Measurements from ENCODE around the gene NCKIPSD. TPM values are rescaled to one million over a fixed set of nuclear protein-coding genes. Genes with fewer than 3 reads are reported as not detected.

The NCKIPSD gene
- polyA plus RNA-seq, 1 experiment = 25.4 TPM

DNA sequence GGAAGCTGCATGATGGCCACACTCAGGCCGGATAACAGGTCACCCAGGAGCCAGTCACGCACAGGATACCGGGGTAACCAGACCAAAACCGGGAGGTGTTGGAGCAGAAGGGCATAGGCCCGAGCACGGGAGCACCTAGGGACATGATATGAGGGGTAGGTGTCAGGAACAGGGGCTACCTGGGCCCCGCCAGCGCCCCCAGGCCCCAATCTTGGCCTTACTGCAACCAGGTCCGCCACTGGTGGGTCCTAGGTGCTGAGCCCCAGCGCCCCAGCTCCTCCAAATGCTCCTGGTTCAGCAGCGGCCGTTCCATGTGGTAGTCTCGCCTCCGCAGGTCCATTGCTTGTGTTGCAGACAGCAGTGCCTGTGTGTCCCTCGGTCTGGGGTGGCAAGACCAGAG lies 52.5 kb downstream of the NCKIPSD start:
- no peak overlapping the region for H3K4me3 ChIP-seq (ENCODE audit: low read depth, low read length)
- no peak for DNase-seq (ENCODE audit: low read depth, low spot score)
- TF ChIP-seq, protein P1, sequence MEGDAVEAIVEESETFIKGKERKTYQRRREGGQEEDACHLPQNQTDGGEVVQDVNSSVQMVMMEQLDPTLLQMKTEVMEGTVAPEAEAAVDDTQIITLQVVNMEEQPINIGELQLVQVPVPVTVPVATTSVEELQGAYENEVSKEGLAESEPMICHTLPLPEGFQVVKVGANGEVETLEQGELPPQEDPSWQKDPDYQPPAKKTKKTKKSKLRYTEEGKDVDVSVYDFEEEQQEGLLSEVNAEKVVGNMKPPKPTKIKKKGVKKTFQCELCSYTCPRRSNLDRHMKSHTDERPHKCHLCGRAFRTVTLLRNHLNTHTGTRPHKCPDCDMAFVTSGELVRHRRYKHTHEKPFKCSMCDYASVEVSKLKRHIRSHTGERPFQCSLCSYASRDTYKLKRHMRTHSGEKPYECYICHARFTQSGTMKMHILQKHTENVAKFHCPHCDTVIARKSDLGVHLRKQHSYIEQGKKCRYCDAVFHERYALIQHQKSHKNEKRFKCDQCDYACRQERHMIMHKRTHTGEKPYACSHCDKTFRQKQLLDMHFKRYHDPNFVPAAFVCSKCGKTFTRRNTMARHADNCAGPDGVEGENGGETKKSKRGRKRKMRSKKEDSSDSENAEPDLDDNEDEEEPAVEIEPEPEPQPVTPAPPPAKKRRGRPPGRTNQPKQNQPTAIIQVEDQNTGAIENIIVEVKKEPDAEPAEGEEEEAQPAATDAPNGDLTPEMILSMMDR (IDR thresholded peaks at IDR 0.05; ENCODE audit: low read depth, low read length) = no peak
- ChIA-PET CTCF (no interaction called here), POLR2A (interaction anchor here (0.6 kb wide), 1 partner anchor 32 kb away, joined by 5 read pairs; no protein-coding TSS in a partner anchor)
- peaks cover 3% of the 10 kb centered on the region; the same call in 1 of the 2 replicates for H3K9me3 ChIP-seq (ENCODE audit: control insufficient read depth, insufficient read depth, low read length)
- H3K27ac ChIP-seq (ENCODE audit: low read depth, low read length) = no peak overlapping the region
- H3K27me3 ChIP-seq (ENCODE audit: control insufficient read depth, insufficient read depth, low read length) = no peaks in the 10 kb centered on the region

DNA sequence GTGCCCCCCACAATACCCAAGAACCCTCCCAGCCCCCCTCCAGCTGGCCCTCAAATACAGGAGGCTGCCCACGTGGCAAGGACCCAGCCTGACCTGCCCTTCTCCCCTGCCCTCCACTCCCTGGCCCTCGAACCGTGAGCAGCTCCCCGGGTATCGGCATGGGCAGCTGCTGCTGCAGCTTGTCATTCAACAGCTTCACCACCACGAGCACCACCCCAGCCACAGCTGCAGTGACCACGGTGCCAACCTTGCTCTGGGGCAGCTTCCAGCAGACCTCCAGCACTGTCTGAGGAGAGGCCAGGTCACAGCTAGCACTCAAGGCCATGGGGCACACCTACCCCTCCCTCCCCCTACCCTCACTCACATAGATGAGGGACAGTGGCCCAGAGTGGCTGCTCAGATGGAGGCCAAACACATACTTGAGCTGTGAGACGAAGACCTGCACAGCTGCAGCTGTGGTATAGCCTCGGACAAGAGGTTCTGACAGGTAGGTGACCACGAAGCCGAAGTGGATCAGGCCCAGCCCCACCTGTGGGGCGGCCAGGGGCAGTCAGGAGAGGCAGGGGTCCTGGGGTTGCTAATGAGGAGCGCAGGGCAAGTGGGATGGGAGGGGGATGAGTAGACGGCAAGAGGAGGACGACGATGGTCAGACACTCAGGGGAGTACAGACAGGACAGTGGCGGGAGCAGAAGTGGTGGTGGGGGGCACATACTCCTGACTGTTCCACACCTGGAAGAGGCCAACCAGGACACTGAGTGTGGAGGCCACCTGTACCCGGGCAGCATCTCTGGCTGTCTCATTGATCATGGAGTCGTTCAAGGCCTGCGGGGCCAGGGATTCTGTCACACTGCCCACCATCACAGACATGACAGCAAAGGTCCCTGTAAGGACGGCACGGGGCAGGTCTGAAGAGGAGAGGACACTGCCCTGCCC lies 53.9 kb downstream of the NCKIPSD start:
- H3K27me3 ChIP-seq (ENCODE audit: control insufficient read depth, insufficient read depth, low read length) = no peaks in the 10 kb centered on the region

DNA sequence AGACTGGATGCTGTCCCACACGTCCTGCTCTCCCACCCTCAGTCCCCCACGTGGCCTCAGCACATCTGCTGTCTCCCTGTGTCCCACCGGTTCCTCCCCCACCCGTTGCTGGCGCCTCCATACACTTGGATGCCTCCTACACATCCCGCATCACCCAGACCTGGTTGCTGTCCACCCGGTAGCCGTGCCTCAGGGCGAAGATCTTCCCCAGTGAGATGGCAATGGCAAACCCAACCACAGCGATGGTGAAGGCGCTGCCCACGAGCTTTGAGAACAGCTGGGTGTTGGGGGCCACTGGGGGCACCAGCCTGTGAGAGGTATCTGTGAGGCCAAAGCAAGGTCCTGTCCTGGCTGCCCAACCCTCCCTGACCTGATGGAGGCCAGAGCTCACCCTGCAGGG lies 54.9 kb downstream of the NCKIPSD start:
- Histone ChIP-seq H3K4me3 (ENCODE audit: low read depth, low read length) (no peak overlapping the region), H3K9me3 (ENCODE audit: control insufficient read depth, insufficient read depth, low read length) (peaks cover 3% of the 10 kb centered on the region; the same call in 1 of the 2 replicates), H3K27me3 (ENCODE audit: control insufficient read depth, insufficient read depth, low read length) (no peaks in the 10 kb centered on the region), H3K27ac (ENCODE audit: low read depth, low read length) (no peak overlapping the region)
- CTCF ChIA-PET = no interaction called here
- TF ChIP-seq, protein P1 (IDR thresholded peaks at IDR 0.05; ENCODE audit: low read depth, low read length) = no peak
- POLR2A ChIA-PET = interaction anchor here (0.6 kb wide), 1 partner anchor 32 kb away, joined by 3 read pairs; no protein-coding TSS in a partner anchor
- DNase-seq (ENCODE audit: low read depth, low spot score) = no peak

More for the DNA sequence above, 53.9 kb downstream of the NCKIPSD start:
- no peak for DNase-seq (ENCODE audit: low read depth, low spot score)
- H3K27ac ChIP-seq (ENCODE audit: low read depth, low read length) = no peak overlapping the region
- TF ChIP-seq, protein P1 (IDR thresholded peaks at IDR 0.05; ENCODE audit: low read depth, low read length) = no peak
- H3K9me3 ChIP-seq (ENCODE audit: control insufficient read depth, insufficient read depth, low read length) = peaks cover 3% of the 10 kb centered on the region; the same call in 1 of the 2 replicates
- CTCF ChIA-PET = no interaction called here
- H3K4me3 ChIP-seq (ENCODE audit: low read depth, low read length) = no peak overlapping the region
- POLR2A ChIA-PET = no interaction called here

DNA sequence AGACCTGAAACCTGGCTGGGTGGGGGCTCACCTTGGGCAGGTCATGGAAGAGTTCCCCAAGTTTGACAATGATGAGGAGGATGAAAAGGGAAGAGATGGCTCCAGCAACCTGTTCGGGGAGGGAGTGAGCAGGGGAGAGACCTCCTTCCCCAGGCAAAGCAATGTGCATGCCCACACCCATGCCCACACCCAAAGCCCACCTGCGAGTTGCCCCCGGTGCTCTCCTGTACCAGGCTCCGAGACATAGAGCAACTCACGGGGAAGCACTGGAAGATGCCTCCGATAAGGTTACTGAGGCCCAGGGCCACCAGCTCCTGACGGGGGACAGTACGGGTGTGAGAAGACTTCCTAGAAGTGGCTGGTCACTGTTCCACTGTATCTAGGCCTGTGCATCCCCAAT lies 55.3 kb downstream of the NCKIPSD start:
- H3K27me3 ChIP-seq (ENCODE audit: control insufficient read depth, insufficient read depth, low read length) = no peaks in the 10 kb centered on the region
- TF ChIP-seq, protein P1 (IDR thresholded peaks at IDR 0.05; ENCODE audit: low read depth, low read length) = no peak
- no peak for DNase-seq (ENCODE audit: low read depth, low spot score)
- no peak overlapping the region for H3K27ac ChIP-seq (ENCODE audit: low read depth, low read length)
- no peak overlapping the region for H3K4me3 ChIP-seq (ENCODE audit: low read depth, low read length)
- H3K9me3 ChIP-seq (ENCODE audit: control insufficient read depth, insufficient read depth, low read length) = peaks cover 3% of the 10 kb centered on the region; the same call in 1 of the 2 replicates
- ChIA-PET CTCF (no interaction called here), POLR2A (interaction anchor here (0.6 kb wide), 1 partner anchor 32 kb away, joined by 3 read pairs; no protein-coding TSS in a partner anchor)

DNA sequence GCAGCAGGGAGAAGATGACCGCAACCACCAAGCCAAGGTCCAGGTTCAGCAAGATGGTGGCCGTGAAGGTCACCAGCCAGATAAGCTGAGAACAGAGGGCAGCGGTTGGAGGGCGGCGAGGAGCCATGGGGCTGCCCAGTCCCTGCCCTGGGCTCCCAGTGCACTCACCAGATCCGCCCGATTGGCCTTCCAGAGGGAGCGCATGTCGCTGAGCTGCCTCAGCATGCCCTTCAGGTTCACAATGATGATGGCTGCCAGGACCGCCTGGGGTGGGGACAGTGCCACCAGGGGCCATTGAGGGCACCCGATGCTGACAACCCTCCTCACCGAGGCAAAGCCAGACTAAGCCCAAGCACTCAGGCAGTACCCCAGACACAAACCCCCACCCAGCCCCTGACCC lies 55.8 kb downstream of the NCKIPSD start:
- CTCF ChIA-PET = no interaction called here
- Histone ChIP-seq H3K27me3 (ENCODE audit: control insufficient read depth, insufficient read depth, low read length) (no peaks in the 10 kb centered on the region), H3K4me3 (ENCODE audit: low read depth, low read length) (no peak overlapping the region), H3K27ac (ENCODE audit: low read depth, low read length) (no peak overlapping the region), H3K9me3 (ENCODE audit: control insufficient read depth, insufficient read depth, low read length) (peaks cover under 1% of the 10 kb centered on the region; the same call in 1 of the 2 replicates)
- POLR2A ChIA-PET = interaction anchor here (0.6 kb wide), 1 partner anchor 32 kb away, joined by 3 read pairs; no protein-coding TSS in a partner anchor
- TF ChIP-seq, protein P1 (IDR thresholded peaks at IDR 0.05; ENCODE audit: low read depth, low read length) = no peak
- no peak for DNase-seq (ENCODE audit: low read depth, low spot score)
